Neuron (in vitro differentiated cells): ENCODE results near the gene RNU6-1.

Experiments
- H2AFZ ChIP-seq: one replicate; pipeline ENCODE4 v1.6.1; 2013; ENCODE audit warnings: low read depth, mild to moderate bottlenecking, inconsistent platforms, low read length, moderate library complexity
- H3K27me3 ChIP-seq: one replicate; pipeline ENCODE4 v1.6.1; 2013; ENCODE audit warnings: low read length; ENCODE audit not compliant: insufficient read depth
- H3K36me3 ChIP-seq: one replicate; pipeline ENCODE4 v1.6.1; 2013; ENCODE audit warnings: low read length; ENCODE audit not compliant: insufficient read depth
- H3K4me1 ChIP-seq: one replicate; pipeline ENCODE4 v1.6.1; 2013; ENCODE audit warnings: low read length; ENCODE audit not compliant: insufficient read depth
- H3K4me3 ChIP-seq: 2 replicates; pipeline ENCODE4 v1.5.1; 2013; ENCODE audit warnings: mild to moderate bottlenecking, low read length, moderate library complexity
- H3K9me3 ChIP-seq: one replicate; pipeline ENCODE4 v1.6.1; 2013; ENCODE audit warnings: low read length

Gene RNU6-1

GRCh38 chr15:67850994-67851571 is 11.2 kb upstream of the RNU6-1 start:
- Histone ChIP-seq H3K36me3 (no peaks in the 10 kb centered on the region), H3K4me3 (no peak overlapping the region), H2AFZ (no peak overlapping the region), H3K9me3 (no peaks in the 10 kb centered on the region), H3K27me3 (no peaks in the 10 kb centered on the region), H3K4me1 (no peaks in the 10 kb centered on the region)

GRCh38 chr15:67850336-67850735 is 10.5 kb upstream of the RNU6-1 start:
- H3K4me1 ChIP-seq = peaks cover 3% of the 10 kb centered on the region
- no peaks in the 10 kb centered on the region for H3K27me3 ChIP-seq
- H3K36me3 ChIP-seq = no peaks in the 10 kb centered on the region
- H3K4me3 ChIP-seq = no peak overlapping the region
- no peak overlapping the region for H2AFZ ChIP-seq
- no peaks in the 10 kb centered on the region for H3K9me3 ChIP-seq

- Histone ChIP-seq H3K9me3 (no peaks in the 10 kb centered on the region), H3K4me1 (peaks cover 11% of the 10 kb centered on the region), H2AFZ (no peak overlapping the region), H3K27me3 (no peaks in the 10 kb centered on the region), H3K36me3 (no peaks in the 10 kb centered on the region), H3K4me3 (no peak overlapping the region)
Observed at GRCh38 chr15:67849538-67849937, 9.7 kb upstream of the RNU6-1 start.

GRCh38 chr15:67845974-67846373 is 6.1 kb upstream of the RNU6-1 start:
- no peaks in the 10 kb centered on the region for H3K36me3 ChIP-seq
- peaks cover 40% of the 10 kb centered on the region for H3K4me1 ChIP-seq
- no peak overlapping the region for H2AFZ ChIP-seq
- H3K4me3 ChIP-seq = no peak overlapping the region
- H3K9me3 ChIP-seq = no peaks in the 10 kb centered on the region
- H3K27me3 ChIP-seq = no peaks in the 10 kb centered on the region

- no peaks in the 10 kb centered on the region for H3K36me3 ChIP-seq
- peaks cover 44% of the 10 kb centered on the region for H3K4me1 ChIP-seq
- H3K9me3 ChIP-seq = no peaks in the 10 kb centered on the region
- H2AFZ ChIP-seq = peak overlapping the region; percentile 1
- no peaks in the 10 kb centered on the region for H3K27me3 ChIP-seq
- peak overlapping the region; percentile 32 for H3K4me3 ChIP-seq
Observed at GRCh38 chr15:67843571-67844387, 3.9 kb upstream of the RNU6-1 start.

- H3K4me1 ChIP-seq = peaks cover 44% of the 10 kb centered on the region
- H2AFZ ChIP-seq = peak overlapping the region; percentile 1
Observed at GRCh38 chr15:67843092-67843501, 3.3 kb upstream of the RNU6-1 start.

GRCh38 chr15:67841513-67841762 is 1.6 kb upstream of the RNU6-1 start:
- Histone ChIP-seq H3K9me3 (no peaks in the 10 kb centered on the region), H3K4me1 (peaks cover 44% of the 10 kb centered on the region), H3K4me3 (peak overlapping the region; percentile 86), H3K36me3 (no peaks in the 10 kb centered on the region), H2AFZ (no peak overlapping the region), H3K27me3 (no peaks in the 10 kb centered on the region)

More at GRCh38 chr15:67843092-67843501, 3.3 kb upstream of the RNU6-1 start:
- H3K27me3 ChIP-seq = no peaks in the 10 kb centered on the region
- no peaks in the 10 kb centered on the region for H3K36me3 ChIP-seq
- no peaks in the 10 kb centered on the region for H3K9me3 ChIP-seq
- H3K4me3 ChIP-seq = peak overlapping the region; percentile 32

GRCh38 chr15:67840749-67841512 is 1.1 kb upstream of the RNU6-1 start:
- Histone ChIP-seq H3K4me1 (peaks cover 45% of the 10 kb centered on the region), H2AFZ (peak overlapping the region; percentile 88)

GRCh38 chr15:67839499-67839928 is 331 bp downstream of the RNU6-1 start:
- Histone ChIP-seq H3K27me3 (peaks cover 17% of the 10 kb centered on the region), H3K36me3 (no peaks in the 10 kb centered on the region), H2AFZ (peak overlapping the region; percentile 88), H3K4me3 (peak overlapping the region; percentile 86), H3K9me3 (no peaks in the 10 kb centered on the region), H3K4me1 (peaks cover 37% of the 10 kb centered on the region)

More at GRCh38 chr15:67840749-67841512, 1.1 kb upstream of the RNU6-1 start:
- peaks cover 3% of the 10 kb centered on the region for H3K27me3 ChIP-seq
- no peaks in the 10 kb centered on the region for H3K9me3 ChIP-seq
- no peaks in the 10 kb centered on the region for H3K36me3 ChIP-seq
- H3K4me3 ChIP-seq = peak overlapping the region; percentile 86

- Histone ChIP-seq H3K4me1 (peaks cover 36% of the 10 kb centered on the region), H3K9me3 (no peaks in the 10 kb centered on the region), H3K36me3 (no peaks in the 10 kb centered on the region), H3K27me3 (peaks cover 21% of the 10 kb centered on the region), H2AFZ (peak overlapping the region; percentile 29), H3K4me3 (peak overlapping the region; percentile 86)
Observed at GRCh38 chr15:67838789-67839332, 984 bp downstream of the RNU6-1 start.

GRCh38 chr15:67836955-67837354 is 2.9 kb downstream of the RNU6-1 start:
- no peak overlapping the region for H2AFZ ChIP-seq
- H3K36me3 ChIP-seq = no peaks in the 10 kb centered on the region
- peaks cover 25% of the 10 kb centered on the region for H3K27me3 ChIP-seq
- no peaks in the 10 kb centered on the region for H3K9me3 ChIP-seq
- no peak overlapping the region for H3K4me3 ChIP-seq
- H3K4me1 ChIP-seq = peaks cover 39% of the 10 kb centered on the region

GRCh38 chr15:67836477-67836876 is 3.4 kb downstream of the RNU6-1 start:
- Histone ChIP-seq H3K4me1 (peaks cover 38% of the 10 kb centered on the region), H3K27me3 (peaks cover 28% of the 10 kb centered on the region), H3K9me3 (no peaks in the 10 kb centered on the region), H3K4me3 (no peak overlapping the region), H2AFZ (no peak overlapping the region), H3K36me3 (no peaks in the 10 kb centered on the region)

GRCh38 chr15:67836134-67836455 is 3.8 kb downstream of the RNU6-1 start:
- Histone ChIP-seq H3K27me3 (peaks cover 32% of the 10 kb centered on the region), H3K36me3 (no peaks in the 10 kb centered on the region), H3K9me3 (no peaks in the 10 kb centered on the region), H2AFZ (no peak overlapping the region), H3K4me3 (no peak overlapping the region), H3K4me1 (peaks cover 34% of the 10 kb centered on the region)
